Measurements from ENCODE around the gene PGC.

DNA sequence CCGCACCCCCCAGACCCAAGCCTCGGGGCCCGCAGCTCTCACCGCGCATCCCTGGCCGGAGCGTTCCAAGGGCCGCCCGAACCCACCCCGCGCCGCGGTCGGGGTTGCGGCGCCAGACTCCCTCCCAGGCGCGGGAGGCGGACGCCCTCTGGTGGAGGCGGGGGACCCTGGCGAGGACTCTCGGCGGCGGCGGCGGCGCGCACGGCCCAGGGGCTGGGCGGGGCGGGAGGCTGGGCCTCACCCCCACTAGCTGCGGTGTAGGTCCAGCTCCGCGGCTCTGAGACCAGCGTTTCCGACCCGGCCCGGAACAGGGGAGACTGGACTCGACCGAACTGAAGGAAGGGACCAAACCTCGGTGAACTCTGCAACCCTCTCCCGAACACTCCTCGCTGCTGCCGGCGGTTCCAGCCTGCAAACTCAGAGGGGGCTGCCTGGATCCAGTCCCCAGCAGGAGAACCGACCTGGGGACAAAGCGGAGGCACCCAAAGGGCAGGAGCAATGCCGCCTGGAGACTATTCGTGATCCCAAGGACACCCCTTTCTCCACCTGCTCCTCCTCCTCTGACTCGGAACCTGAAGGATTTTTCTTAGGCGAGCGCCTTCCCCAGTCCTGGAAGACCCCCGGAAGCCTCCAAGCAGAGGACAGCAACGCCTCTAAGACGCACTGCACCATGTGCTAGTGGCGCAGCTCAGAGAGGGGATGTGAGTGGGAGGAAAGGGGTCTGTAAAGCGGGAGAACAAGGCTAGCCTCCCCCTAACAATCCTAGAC lies 39.4 kb upstream of the PGC start:
- no peak for TF ChIP-seq EZH2 (IDR thresholded peaks at IDR 0.05)
- peak; percentile 53; the same call in 1 of the 2 replicates for TF ChIP-seq POLR2AphosphoS5 (IDR thresholded peaks at IDR 0.05; ENCODE audit: borderline replicate concordance, low read depth, low read length)
